Measurements from ENCODE around the gene C14orf180.

GRCh38 chr14:104577847-104578301 lies 1.7 kb upstream of the C14orf180 start:
- TF ChIP-seq, protein P1, sequence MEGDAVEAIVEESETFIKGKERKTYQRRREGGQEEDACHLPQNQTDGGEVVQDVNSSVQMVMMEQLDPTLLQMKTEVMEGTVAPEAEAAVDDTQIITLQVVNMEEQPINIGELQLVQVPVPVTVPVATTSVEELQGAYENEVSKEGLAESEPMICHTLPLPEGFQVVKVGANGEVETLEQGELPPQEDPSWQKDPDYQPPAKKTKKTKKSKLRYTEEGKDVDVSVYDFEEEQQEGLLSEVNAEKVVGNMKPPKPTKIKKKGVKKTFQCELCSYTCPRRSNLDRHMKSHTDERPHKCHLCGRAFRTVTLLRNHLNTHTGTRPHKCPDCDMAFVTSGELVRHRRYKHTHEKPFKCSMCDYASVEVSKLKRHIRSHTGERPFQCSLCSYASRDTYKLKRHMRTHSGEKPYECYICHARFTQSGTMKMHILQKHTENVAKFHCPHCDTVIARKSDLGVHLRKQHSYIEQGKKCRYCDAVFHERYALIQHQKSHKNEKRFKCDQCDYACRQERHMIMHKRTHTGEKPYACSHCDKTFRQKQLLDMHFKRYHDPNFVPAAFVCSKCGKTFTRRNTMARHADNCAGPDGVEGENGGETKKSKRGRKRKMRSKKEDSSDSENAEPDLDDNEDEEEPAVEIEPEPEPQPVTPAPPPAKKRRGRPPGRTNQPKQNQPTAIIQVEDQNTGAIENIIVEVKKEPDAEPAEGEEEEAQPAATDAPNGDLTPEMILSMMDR (IDR thresholded peaks at IDR 0.05) = no peak
- TF ChIP-seq POLR2AphosphoS5 (IDR thresholded peaks at IDR 0.05; ENCODE audit: low read depth, low read length) = no peak
- no peak for TF ChIP-seq TCF7L2 (IDR thresholded peaks at IDR 0.05; ENCODE audit: low read depth, low read length)
